NOMO-1 (cell line): ENCODE measurements around the gene SESN1.
A peak's percentile ranks its signal among the peaks of the same experiment; 100 is the strongest.
"Not testable (repeated sequence)": the region's sequence is repeated elsewhere in the genome, so short reads cannot be mapped to it uniquely, and the experiment has no call there.

ENCODE experiments used
- DNase-seq, 2 experiments: peaks; one replicate each; lab custom pipeline; 2025; ENCODE audit not compliant: unreplicated experiment in 2 of 2; lab: John Stamatoyannopoulos, UW

SESN1 gene

GRCh38 chr6:109094416-109095035, at the start of gene SESN1:
SESN1 (minus strand) TSS chr6:109094846; CDS start chr6:109094073, 773 bp downstream.
- DNase-seq: peak; percentile 85 to 97

GRCh38 chr6:109143191-109143590, 48.5 kb upstream of the SESN1 start:
- DNase-seq: no peak

GRCh38 chr6:109142067-109142466, 47.4 kb upstream of the SESN1 start:
- not testable (repeated sequence) for DNase-seq

GRCh38 chr6:109139109-109139508, 44.5 kb upstream of the SESN1 start:
- DNase-seq: no peak

- DNase-seq: not testable (repeated sequence)
Measured at GRCh38 chr6:109136530-109136929, 41.9 kb upstream of the SESN1 start.

GRCh38 chr6:109136039-109136438, 41.4 kb upstream of the SESN1 start:
- not testable (repeated sequence) for DNase-seq

GRCh38 chr6:109135600-109135999, 41.0 kb upstream of the SESN1 start:
- not testable (repeated sequence) for DNase-seq

- no peak for DNase-seq
Measured at GRCh38 chr6:109130065-109130464, 35.4 kb upstream of the SESN1 start.

GRCh38 chr6:109125504-109125903, 30.9 kb upstream of the SESN1 start:
- no peak for DNase-seq

- no peak for DNase-seq
Measured at GRCh38 chr6:109124219-109124618, 29.6 kb upstream of the SESN1 start.

GRCh38 chr6:109121411-109121810, 26.8 kb upstream of the SESN1 start:
- no peak for DNase-seq

- no peak for DNase-seq
Measured at GRCh38 chr6:109118871-109119354, 24.3 kb upstream of the SESN1 start.

- no peak for DNase-seq
Measured at GRCh38 chr6:109118337-109118736, 23.7 kb upstream of the SESN1 start.

- DNase-seq: peak; percentile 81 to 91
Measured at GRCh38 chr6:109117346-109118035, 22.8 kb upstream of the SESN1 start.

- DNase-seq: not testable (repeated sequence)
Measured at GRCh38 chr6:109112663-109113062, 18.0 kb upstream of the SESN1 start.

- DNase-seq: not testable (repeated sequence)
Measured at GRCh38 chr6:109109663-109110062, 15.0 kb upstream of the SESN1 start.

- DNase-seq: no peak
Measured at GRCh38 chr6:109105681-109106080, 11.0 kb upstream of the SESN1 start.

GRCh38 chr6:109104512-109104911, 9.9 kb upstream of the SESN1 start:
- DNase-seq: no peak

- no peak for DNase-seq
Measured at GRCh38 chr6:109103942-109104341, 9.3 kb upstream of the SESN1 start.

- no peak for DNase-seq
Measured at GRCh38 chr6:109102762-109103161, 8.1 kb upstream of the SESN1 start.

- DNase-seq: no peak
Measured at GRCh38 chr6:109097661-109098060, 3.0 kb upstream of the SESN1 start.

GRCh38 chr6:109096208-109096607, 1.6 kb upstream of the SESN1 start:
- DNase-seq: peak in 1 of 2 experiments; percentile 13
